IMR-90 (cell line): ENCODE results near the gene ZNF677. TPM values are rescaled to one million over a fixed set of nuclear protein-coding genes. Genes with fewer than 3 reads are reported as not detected.

Source experiments
- ATAC-seq: fragments of 200-7000 bp; cut with Tn5 transposase; 2 replicates; pipeline ENCODE4 v1.9.1; 2020; ENCODE audit warnings: low read depth, mild to moderate bottlenecking, moderate library complexity
- BruUV-seq: library from RNA; stranded (reverse); fragments of 400-500 nt; replicated peaks from 2 replicates; lab custom pipeline; 2021; lab: Mats Ljungman, UMichigan
- CTCF ChIA-PET: fragments of 300-600 bp; formaldehyde crosslinking; extraction: SDS; loops from one replicate; lab custom pipeline; 2021; ENCODE audit warnings: antibody characterized with exemption; lab: Yijun Ruan, JAX
- POLR2A ChIA-PET: fragments of 300-600 bp; sonication (Branson Sonifier 250); formaldehyde crosslinking; loops from one replicate; lab custom pipeline; 2022; ENCODE audit warnings: antibody characterized with exemption; ENCODE audit not compliant: unreplicated experiment; lab: Charles Lee
- DNase-seq: peaks from one replicate; pipeline ENCODE4 v3.0.0; 2013
- H2AFZ ChIP-seq: replicated peaks from 2 replicates; pipeline ENCODE3; 2013; ENCODE audit warnings: low read length, mild to moderate bottlenecking; ENCODE audit not compliant: poor library complexity
- H2AK5ac ChIP-seq: 2 replicates; pipeline ENCODE4 v1.6.1; 2013; ENCODE audit warnings: low read depth, low read length, inconsistent platforms
- H2AK9ac ChIP-seq: replicated peaks from 2 replicates; pipeline ENCODE3; 2013; ENCODE audit warnings: mild to moderate bottlenecking, low read depth, low read length, moderate library complexity; ENCODE audit not compliant: poor library complexity
- H2BK120ac ChIP-seq: 2 replicates; pipeline ENCODE4 v1.6.1; 2013; ENCODE audit warnings: low read depth, low read length, inconsistent platforms
- H2BK15ac ChIP-seq: 3 replicates; pipeline ENCODE4 v1.6.1; 2013; ENCODE audit warnings: low read depth, low read length, inconsistent platforms
- H2BK20ac ChIP-seq: 2 replicates; pipeline ENCODE4 v1.6.1; 2013; ENCODE audit warnings: low read depth, mild to moderate bottlenecking, inconsistent platforms, low read length, moderate library complexity
- H2BK5ac ChIP-seq: 2 replicates; pipeline ENCODE4 v1.6.1; 2013; ENCODE audit warnings: mild to moderate bottlenecking, low read depth, low read length, inconsistent platforms; ENCODE audit not compliant: poor library complexity, severe bottlenecking
- H3K14ac ChIP-seq: replicated peaks from 2 replicates; pipeline ENCODE4 v1.6.1; 2013; ENCODE audit warnings: low read depth, low read length, inconsistent platforms
- H3K18ac ChIP-seq: 2 replicates; pipeline ENCODE4 v1.6.1; 2013; ENCODE audit warnings: low read depth, low read length, control low read depth
- H3K23ac ChIP-seq: 2 replicates; pipeline ENCODE4 v1.6.1; 2013; ENCODE audit warnings: low read depth, low read length, inconsistent platforms
- H3K27ac ChIP-seq: 2 replicates; pipeline ENCODE4 v1.5.1; 2013; ENCODE audit warnings: mild to moderate bottlenecking, control low read depth, low read length; ENCODE audit not compliant: insufficient read depth
- H3K27me3 ChIP-seq: 2 replicates; pipeline ENCODE4 v1.6.1; 2013; ENCODE audit warnings: low read length; ENCODE audit not compliant: control insufficient read depth, insufficient read depth
- H3K36me3 ChIP-seq: 2 replicates; pipeline ENCODE4 v1.6.1; 2013; ENCODE audit warnings: low read length, mixed read lengths; ENCODE audit not compliant: control insufficient read depth, insufficient read depth
- H3K4ac ChIP-seq: 2 replicates; pipeline ENCODE4 v1.6.1; 2013; ENCODE audit warnings: low read depth, low read length, inconsistent platforms
- H3K4me1 ChIP-seq: 2 replicates; pipeline ENCODE4 v1.6.1; 2013; ENCODE audit warnings: low read length, mixed read lengths; ENCODE audit not compliant: control insufficient read depth, insufficient read depth
- H3K4me2 ChIP-seq: 2 replicates; pipeline ENCODE4 v1.6.1; 2013; ENCODE audit warnings: low read depth, mild to moderate bottlenecking, control low read depth, low read length, moderate library complexity
- H3K4me3 ChIP-seq: 2 replicates; pipeline ENCODE4 v1.5.1; 2013; ENCODE audit warnings: low read depth, mild to moderate bottlenecking, control low read depth, low read length, moderate library complexity; ENCODE audit not compliant: insufficient read depth
- H3K56ac ChIP-seq: 2 replicates; pipeline ENCODE4 v1.6.1; 2013; ENCODE audit warnings: low read length, inconsistent platforms; ENCODE audit not compliant: insufficient read depth; ENCODE audit errors: extremely low read depth
- H3K79me1 ChIP-seq, 2 experiments: 2 replicates each; pipeline ENCODE4 v1.6.1; 2013; ENCODE audit warnings: low read length in 2 of 2, inconsistent platforms in 1 of 2, low read depth in 1 of 2
- H3K9ac ChIP-seq: 2 replicates; pipeline ENCODE4 v1.6.1; 2013; ENCODE audit warnings: low read depth, low read length, control low read depth
- H3K9me1 ChIP-seq: 2 replicates; pipeline ENCODE4 v1.6.1; 2013; ENCODE audit warnings: low read length, inconsistent platforms; ENCODE audit not compliant: insufficient read depth
- H3K9me3 ChIP-seq: 2 replicates; pipeline ENCODE4 v1.6.1; 2013; ENCODE audit warnings: low read length; ENCODE audit not compliant: control insufficient read depth, insufficient read depth
- H4K20me1 ChIP-seq: 2 replicates; pipeline ENCODE4 v1.6.1; 2013; ENCODE audit warnings: low read length, inconsistent platforms; ENCODE audit not compliant: insufficient read depth
- H4K5ac ChIP-seq: 2 replicates; pipeline ENCODE4 v1.6.1; 2013; ENCODE audit warnings: mild to moderate bottlenecking, low read depth, low read length, control low read depth
- H4K8ac ChIP-seq, 2 experiments: 2 replicates each; pipeline ENCODE4 v1.6.1; 2013; ENCODE audit warnings: low read depth in 2 of 2, low read length in 2 of 2, control low read depth in 1 of 2, inconsistent platforms in 1 of 2
- H4K91ac ChIP-seq: 2 replicates; pipeline ENCODE4 v1.6.1; 2013; ENCODE audit warnings: low read depth, low read length, inconsistent platforms; ENCODE audit not compliant: insufficient read depth
- BHLHE40 ChIP-seq: fragments of 150-350 bp; IDR thresholded peaks from 2 replicates; pipeline ENCODE4 v1.6.1; 2016; ENCODE audit warnings: mild to moderate bottlenecking, low read depth, low read length
- CEBPB ChIP-seq: IDR thresholded peaks from 2 replicates; pipeline ENCODE4 v1.6.1; 2012; ENCODE audit warnings: low read depth, low read length, improper control_type of control experiment
- CHD1 ChIP-seq: IDR thresholded peaks from 2 replicates; pipeline ENCODE4 v1.6.1; 2012; ENCODE audit warnings: low read depth, low read length, improper control_type of control experiment
- CTCF ChIP-seq: conservative IDR thresholded peaks from 2 replicates; pipeline ENCODE4 v1.5.1; 2012; ENCODE audit warnings: mild to moderate bottlenecking, low read depth, low read length, improper control_type of control experiment
- ELK1 ChIP-seq: fragments of 150-350 bp; IDR thresholded peaks from 2 replicates; pipeline ENCODE4 v1.6.1; 2016; ENCODE audit warnings: low read depth, mild to moderate bottlenecking, low read length, moderate library complexity, borderline replicate concordance
- FOS ChIP-seq: fragments of 150-350 bp; IDR thresholded peaks from 2 replicates; pipeline ENCODE4 v1.6.1; 2016; ENCODE audit warnings: low read depth, low read length
- MAFK ChIP-seq: IDR thresholded peaks from 2 replicates; pipeline ENCODE4 v1.6.1; 2012; ENCODE audit warnings: low read depth, low read length, improper control_type of control experiment
- MAZ ChIP-seq: IDR thresholded peaks from 2 replicates; pipeline ENCODE4 v1.6.1; 2012; ENCODE audit warnings: low read depth, mild to moderate bottlenecking, low read length, improper control_type of control experiment, moderate library complexity, borderline replicate concordance
- MXI1 ChIP-seq: IDR thresholded peaks from 2 replicates; pipeline ENCODE4 v1.6.1; 2012; ENCODE audit warnings: low read depth, mild to moderate bottlenecking, low read length, moderate library complexity, borderline replicate concordance
- NFE2L2 ChIP-seq: fragments of 150-350 bp; IDR thresholded peaks from 2 replicates; pipeline ENCODE4 v1.6.1; 2016; ENCODE audit warnings: low read depth, mild to moderate bottlenecking, low read length
- POLR2A ChIP-seq: IDR thresholded peaks from 2 replicates; pipeline ENCODE4 v1.6.1; 2012; ENCODE audit warnings: mild to moderate bottlenecking, low read depth, low read length
- RAD21 ChIP-seq: IDR thresholded peaks from 2 replicates; pipeline ENCODE4 v1.6.1; 2012; ENCODE audit warnings: low read length, improper control_type of control experiment
- RCOR1 ChIP-seq: IDR thresholded peaks from 2 replicates; pipeline ENCODE4 v1.6.1; 2012; ENCODE audit warnings: mild to moderate bottlenecking, low read length, improper control_type of control experiment; ENCODE audit not compliant: insufficient replicate concordance
- RFX5 ChIP-seq: IDR thresholded peaks from 2 replicates; pipeline ENCODE4 v1.8.0; 2012; ENCODE audit warnings: low read depth, mild to moderate bottlenecking, low read length, moderate library complexity
- SMC3 ChIP-seq: fragments of 150-350 bp; IDR thresholded peaks from 2 replicates; pipeline ENCODE4 v1.6.1; 2016; ENCODE audit warnings: low read depth, mild to moderate bottlenecking, antibody characterized with exemption, low read length, moderate library complexity
- USF2 ChIP-seq: fragments of 150-350 bp; IDR thresholded peaks from 2 replicates; pipeline ENCODE4 v1.6.1; 2017; ENCODE audit warnings: mild to moderate bottlenecking, antibody characterized with exemption, low read length, low read depth
- WGBS, 2 experiments: methylation state at CpG; one replicate each; pipeline versions ENCODE4 v1.1.5 to v1.1.7; 2013; ENCODE audit warnings: missing lambda C conversion rate in 2 of 2; ENCODE audit not compliant: insufficient read length in 1 of 2; ENCODE audit errors: extremely low coverage in 2 of 2; 5-methylcytosine and 5-hydroxymethylcytosine counted together
- dilution Hi-C: fragments of 300-500 bp; cut with HindIII; formaldehyde crosslinking; loops from one replicate; pipeline ENCODE4 v1.14.3; 2018; ENCODE audit warnings: low sequenced_read_pairs; ENCODE audit not compliant: unreplicated experiment
- in situ Hi-C: fragments of 300-500 bp; cut with MboI; formaldehyde crosslinking; loops from 3 replicates; pipeline ENCODE4 v1.14.3; 2019; ENCODE audit warnings: low sequenced_read_pairs, inconsistent platforms, mixed read lengths
- intact Hi-C: fragments of 100-400 bp; cut with micrococcal nuclease; formaldehyde crosslinking; loops from 2 replicates; pipeline ENCODE4 v1.10.0; 2022
- polyA plus RNA-seq, 3 experiments: library from polyadenylated mRNA; depleted of rRNA; stranded (reverse); fragments of >200 nt; gene quantifications; 2 replicates each; pipeline ENCODE4 v1.2.3, GENCODE V29; 2012; ENCODE audit warnings: low replicate concordance in 1 of 3
- total RNA-seq: library from RNA; depleted of rRNA; stranded (reverse); fragments of >200 nt; gene quantifications from 2 replicates; pipeline ENCODE4 v1.2.3, GENCODE V29; 2012

ZNF677 gene
- total and polyA plus RNA-seq, 2 of the 4 experiments (the other 2 are of a cell fraction): 6.8 to 7.0 TPM

- in situ Hi-C loops: no loop called here
- Histone ChIP-seq H3K56ac (no peak overlapping the region), H2AFZ (no peak overlapping the region), H3K23ac (no peak overlapping the region), H3K4me3 (no peak overlapping the region), H3K27me3 (no peaks in the 10 kb centered on the region), H4K20me1 (no peaks in the 10 kb centered on the region), H3K4ac (no peak overlapping the region), H4K5ac (no peak overlapping the region), H3K9me1 (no peaks in the 10 kb centered on the region), H3K18ac (no peak overlapping the region), H3K14ac (no peak overlapping the region), H2BK120ac (no peak overlapping the region), H4K91ac (no peak overlapping the region), H2BK20ac (no peak overlapping the region), H3K9ac (no peak overlapping the region), H3K9me3 (peaks cover 32% of the 10 kb centered on the region), H2AK9ac (no peak overlapping the region), H3K36me3 (no peaks in the 10 kb centered on the region), H2BK15ac (no peak overlapping the region), H3K79me1 (no peaks in the 10 kb centered on the region), H3K4me2 (no peak overlapping the region), H2BK5ac (no peak overlapping the region), H3K27ac (no peak overlapping the region), H3K4me1 (no peaks in the 10 kb centered on the region), H2AK5ac (no peak overlapping the region), H4K8ac (no peak overlapping the region)
- WGBS, 2 experiments: 100% methylated on average over 2 of the region's 20 CpGs; no CpG with 5 or more reads in 1 of the 2 experiments
- no TSS peak for BruUV-seq
- dilution Hi-C loops: no loop called here
- no peak for TF ChIP-seq CHD1
- no peak for TF ChIP-seq SMC3
- no peak for TF ChIP-seq NFE2L2
- no peak for TF ChIP-seq USF2
- no peak for TF ChIP-seq FOS
- no peak for TF ChIP-seq CTCF
- no peak for TF ChIP-seq RAD21
- TF ChIP-seq MAFK: no peak
- TF ChIP-seq MAZ: no peak
- no peak for TF ChIP-seq POLR2A
- no peak for TF ChIP-seq MXI1
- no peak for TF ChIP-seq RCOR1
- TF ChIP-seq CEBPB: no peak
- TF ChIP-seq ELK1: no peak
- TF ChIP-seq BHLHE40: no peak
- TF ChIP-seq RFX5: no peak
- intact Hi-C loops: no loop called here
- ChIA-PET POLR2A (no interaction called here), CTCF (no interaction called here)
- DNase-seq: no peak
- ATAC-seq: no peak
Observed at GRCh38 chr19:53224606-53225005, 30.1 kb downstream of the ZNF677 start.
